ENCODE data around the gene SFI1. TPM values are rescaled to one million over a fixed set of nuclear protein-coding genes. Genes with fewer than 3 reads are reported as not detected.
"Not testable (repeated sequence)": the region's sequence is repeated elsewhere in the genome, so short reads cannot be mapped to it uniquely, and the experiment has no call there.

Gene SFI1, protein sequence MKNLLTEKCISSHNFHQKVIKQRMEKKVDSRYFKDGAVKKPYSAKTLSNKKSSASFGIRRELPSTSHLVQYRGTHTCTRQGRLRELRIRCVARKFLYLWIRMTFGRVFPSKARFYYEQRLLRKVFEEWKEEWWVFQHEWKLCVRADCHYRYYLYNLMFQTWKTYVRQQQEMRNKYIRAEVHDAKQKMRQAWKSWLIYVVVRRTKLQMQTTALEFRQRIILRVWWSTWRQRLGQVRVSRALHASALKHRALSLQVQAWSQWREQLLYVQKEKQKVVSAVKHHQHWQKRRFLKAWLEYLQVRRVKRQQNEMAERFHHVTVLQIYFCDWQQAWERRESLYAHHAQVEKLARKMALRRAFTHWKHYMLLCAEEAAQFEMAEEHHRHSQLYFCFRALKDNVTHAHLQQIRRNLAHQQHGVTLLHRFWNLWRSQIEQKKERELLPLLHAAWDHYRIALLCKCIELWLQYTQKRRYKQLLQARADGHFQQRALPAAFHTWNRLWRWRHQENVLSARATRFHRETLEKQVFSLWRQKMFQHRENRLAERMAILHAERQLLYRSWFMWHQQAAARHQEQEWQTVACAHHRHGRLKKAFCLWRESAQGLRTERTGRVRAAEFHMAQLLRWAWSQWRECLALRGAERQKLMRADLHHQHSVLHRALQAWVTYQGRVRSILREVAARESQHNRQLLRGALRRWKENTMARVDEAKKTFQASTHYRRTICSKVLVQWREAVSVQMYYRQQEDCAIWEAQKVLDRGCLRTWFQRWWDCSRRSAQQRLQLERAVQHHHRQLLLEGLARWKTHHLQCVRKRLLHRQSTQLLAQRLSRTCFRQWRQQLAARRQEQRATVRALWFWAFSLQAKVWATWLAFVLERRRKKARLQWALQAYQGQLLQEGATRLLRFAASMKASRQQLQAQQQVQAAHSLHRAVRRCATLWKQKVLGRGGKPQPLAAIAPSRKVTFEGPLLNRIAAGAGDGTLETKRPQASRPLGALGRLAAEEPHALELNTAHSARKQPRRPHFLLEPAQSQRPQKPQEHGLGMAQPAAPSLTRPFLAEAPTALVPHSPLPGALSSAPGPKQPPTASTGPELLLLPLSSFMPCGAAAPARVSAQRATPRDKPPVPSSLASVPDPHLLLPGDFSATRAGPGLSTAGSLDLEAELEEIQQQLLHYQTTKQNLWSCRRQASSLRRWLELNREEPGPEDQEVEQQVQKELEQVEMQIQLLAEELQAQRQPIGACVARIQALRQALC
- total RNA-seq, result 7.6 TPM

GRCh38 chr22:31496007-31496734, at the start of gene SFI1:
Gene SFI1, plus strand, starts transcription at chr22:31496536. Its CDS starts 11,749 bp downstream, at chr22:31508285.
- peak; percentile 93 for DNase-seq (ENCODE audit: low spot score)
- peak; percentile 96 for ATAC-seq

DNA sequence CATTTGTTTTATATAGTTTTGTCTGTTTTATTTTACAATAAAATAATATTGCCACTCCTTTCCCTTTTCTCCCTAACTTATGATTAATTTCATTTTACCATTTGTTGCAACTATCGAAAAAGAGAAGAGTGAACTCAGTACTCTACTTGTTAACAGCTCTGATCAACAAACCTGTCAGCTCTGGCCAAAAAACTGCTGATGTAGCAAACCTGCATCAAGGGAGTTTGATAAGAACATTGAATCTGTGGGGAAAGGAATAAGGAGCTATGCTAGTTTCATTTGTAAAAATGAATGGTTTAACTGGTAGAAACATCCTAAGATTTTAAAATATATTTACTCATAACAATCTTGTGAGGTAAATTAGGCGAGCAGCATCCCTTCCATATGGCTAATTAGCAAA, 49.6 kb upstream of the SFI1 start:
- ATAC-seq (peak; percentile 63), DNase-seq (ENCODE audit: low spot score) (no peak)

DNA sequence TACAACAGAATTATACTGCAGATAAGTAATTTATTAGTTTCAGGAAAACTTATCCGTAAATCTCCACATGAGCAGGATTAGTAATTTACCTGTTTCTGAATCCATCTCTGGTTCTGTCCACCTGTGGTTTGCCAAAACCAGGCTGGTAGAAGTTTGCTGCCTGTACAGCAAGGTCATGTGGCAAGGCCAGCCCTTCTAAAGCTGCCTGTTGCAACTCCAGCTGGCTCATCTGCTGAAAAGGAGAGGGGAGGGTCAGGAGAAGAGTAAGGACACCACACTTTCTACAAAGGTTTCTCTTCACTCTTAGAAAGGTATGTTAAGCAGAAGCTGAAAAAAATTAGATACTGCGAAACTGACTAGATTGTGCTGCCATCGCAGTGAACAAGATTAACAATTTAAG, 49.0 kb upstream of the SFI1 start:
- DNase-seq (ENCODE audit: low spot score) (no peak), ATAC-seq (peak; percentile 84)

- DNase-seq (ENCODE audit: low spot score), result no peak
- no peak for ATAC-seq
These were observed 48.0 kb upstream of the SFI1 start for GRCh38 chr22:31448382-31448781.

- ATAC-seq, result no peak
- no peak for DNase-seq (ENCODE audit: low spot score)
These were observed 46.8 kb upstream of the SFI1 start for GRCh38 chr22:31449506-31449905.

DNA sequence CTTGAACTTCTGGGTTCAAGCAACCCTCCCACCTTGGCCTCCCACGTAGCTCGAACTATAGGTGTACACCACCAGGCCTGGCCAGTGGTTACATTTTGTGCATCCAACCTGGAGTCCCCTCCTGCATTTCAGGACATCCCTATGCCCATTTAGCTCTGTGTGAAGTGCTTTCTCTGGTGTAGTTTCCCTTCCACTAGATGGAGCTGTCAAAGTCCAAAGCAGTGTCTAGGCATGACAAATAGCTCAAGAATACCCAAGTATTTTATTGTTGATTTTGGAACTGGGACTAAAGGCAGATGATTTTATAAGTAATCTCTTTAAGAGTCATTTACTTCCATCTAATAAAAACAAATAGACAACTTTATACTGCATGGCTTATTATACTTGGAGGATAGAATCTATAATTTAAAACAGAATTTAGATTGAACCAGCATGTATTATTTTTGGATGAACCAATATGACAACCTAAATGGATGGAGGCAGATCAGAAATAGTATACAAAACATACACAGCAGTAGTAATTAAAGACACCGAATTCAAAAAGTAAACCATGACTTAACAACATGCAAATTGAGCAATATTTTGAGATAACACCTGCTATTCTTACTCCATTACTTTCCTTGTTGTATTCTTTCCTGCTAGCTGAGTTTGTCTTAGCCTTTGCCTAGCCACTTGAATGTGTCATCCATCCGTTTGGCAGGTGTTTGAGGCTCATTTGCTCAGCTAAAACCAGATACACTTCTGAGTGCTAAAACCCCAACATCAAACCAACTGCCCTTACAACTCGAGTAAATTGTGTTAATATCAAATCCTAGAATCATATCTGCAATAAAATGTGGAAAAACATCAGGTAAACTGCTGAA, 44.4 kb upstream of the SFI1 start:
- DNase-seq (ENCODE audit: low spot score), result no peak

DNA sequence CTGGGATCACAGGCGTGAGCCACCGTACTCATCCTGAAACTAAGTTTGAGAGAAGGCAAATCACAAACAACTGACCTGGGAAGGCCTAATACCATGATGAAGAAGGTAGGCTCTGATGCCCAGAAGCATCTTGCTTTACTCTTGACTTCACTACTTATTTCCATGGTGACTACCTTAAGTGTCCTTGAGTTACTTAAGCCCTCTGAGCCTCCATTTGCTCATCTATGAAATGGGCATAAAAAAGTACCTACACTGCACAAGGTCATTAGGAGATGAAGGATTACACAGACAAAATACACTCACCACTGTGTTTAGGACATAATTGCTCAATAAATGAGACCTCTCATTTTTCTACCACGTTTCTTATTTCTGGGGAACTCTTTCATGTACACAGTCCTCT, 34.6 kb upstream of the SFI1 start:
- no peak for ATAC-seq
- DNase-seq (ENCODE audit: low spot score), result no peak

More for the DNA sequence above, 44.4 kb upstream of the SFI1 start:
- ATAC-seq, result peak; percentile 71

- ATAC-seq (no peak), DNase-seq (ENCODE audit: low spot score) (no peak)
These were observed 31.0 kb upstream of the SFI1 start for GRCh38 chr22:31465307-31465706.

DNA sequence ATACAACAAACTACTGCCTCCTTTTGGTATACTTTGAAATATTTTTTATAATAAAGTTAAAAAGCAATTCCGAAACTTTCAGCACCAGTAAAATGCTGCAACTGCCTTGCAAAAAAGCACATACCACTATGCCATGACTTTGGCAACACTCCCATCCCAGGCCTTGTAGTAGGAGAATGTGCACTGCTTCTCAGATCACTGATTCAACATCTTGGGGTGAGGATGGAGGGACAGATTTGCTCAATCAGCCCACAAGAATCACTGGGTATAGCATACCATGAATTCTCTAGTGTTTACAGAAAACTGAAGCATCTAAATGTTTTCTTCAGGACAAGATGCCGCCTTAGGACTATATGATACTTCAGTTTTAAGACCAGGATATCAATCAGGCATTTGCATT, 21.6 kb upstream of the SFI1 start:
- no peak for ATAC-seq
- no peak for DNase-seq (ENCODE audit: low spot score)

- DNase-seq (ENCODE audit: low spot score) (no peak), ATAC-seq (no peak)
These were observed 20.5 kb upstream of the SFI1 start for GRCh38 chr22:31475800-31476199.

GRCh38 chr22:31477329-31477728, 19.0 kb upstream of the SFI1 start:
- DNase-seq (ENCODE audit: low spot score) (no peak), ATAC-seq (no peak)

- DNase-seq (ENCODE audit: low spot score) (no peak), ATAC-seq (no peak)
These were observed 15.2 kb upstream of the SFI1 start for GRCh38 chr22:31481129-31481528.

DNA sequence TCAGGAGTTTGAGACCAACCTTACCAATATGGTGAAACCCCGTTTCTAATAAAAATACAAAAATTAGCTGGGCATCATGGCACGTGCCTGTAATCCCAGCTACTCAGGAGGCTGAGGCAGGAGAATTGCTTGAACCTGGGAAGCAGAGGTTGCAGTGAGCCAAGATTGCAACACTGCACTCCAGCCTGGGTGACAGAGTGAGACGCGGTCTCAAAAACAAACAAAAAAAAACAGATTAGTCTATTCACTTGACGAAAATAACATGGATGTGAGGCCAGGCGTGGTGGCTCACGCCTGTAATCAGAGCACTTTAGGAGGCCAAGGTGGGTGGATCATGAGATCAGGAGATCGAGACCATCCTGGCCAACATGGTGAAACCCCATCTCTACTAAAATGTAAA, 13.9 kb upstream of the SFI1 start:
- DNase-seq (ENCODE audit: low spot score); ATAC-seq: not testable (repeated sequence)

DNA sequence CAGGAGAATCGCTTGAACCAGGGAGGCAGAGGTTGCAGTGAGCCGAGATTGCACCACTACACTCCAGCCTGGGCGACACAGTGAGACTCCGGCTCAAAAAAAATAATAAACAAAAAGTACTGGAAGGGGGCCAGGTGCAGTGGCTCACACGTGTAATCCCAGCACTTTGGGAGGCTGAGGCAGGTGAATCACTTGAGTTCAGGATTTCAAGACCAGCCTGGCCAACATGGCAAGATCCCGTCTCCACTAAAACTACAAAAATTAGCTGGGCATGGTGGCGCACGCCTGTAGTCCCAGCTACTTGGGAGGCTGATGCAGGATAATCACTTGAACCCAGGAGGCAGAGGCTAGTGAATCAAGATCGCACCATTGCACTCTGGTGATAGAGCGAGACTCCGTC, 10.0 kb upstream of the SFI1 start:
- DNase-seq (ENCODE audit: low spot score); ATAC-seq: not testable (repeated sequence)

DNA sequence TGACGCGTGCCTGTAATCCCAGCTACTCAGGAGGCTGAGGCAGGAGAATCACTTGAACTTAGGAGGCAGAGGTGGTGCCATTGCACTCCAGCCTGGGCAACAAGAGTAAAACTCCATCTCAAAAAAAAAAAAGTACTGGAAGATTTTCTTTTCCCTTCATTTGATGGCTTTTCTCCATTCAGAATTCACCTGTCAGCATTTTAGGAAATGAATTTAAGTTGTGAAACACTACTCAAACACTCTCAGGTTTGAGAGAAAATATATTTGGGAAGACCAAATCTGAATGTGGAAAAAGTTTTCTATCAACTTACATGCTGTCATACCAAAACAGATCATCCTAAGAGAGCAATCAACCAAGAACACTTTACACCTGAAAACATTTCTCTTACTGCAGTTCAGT, 9.4 kb upstream of the SFI1 start:
- ATAC-seq (no peak), DNase-seq (ENCODE audit: low spot score) (no peak)

GRCh38 chr22:31488346-31488883, 7.9 kb upstream of the SFI1 start:
- DNase-seq (ENCODE audit: low spot score), result no peak
- no peak for ATAC-seq

DNA sequence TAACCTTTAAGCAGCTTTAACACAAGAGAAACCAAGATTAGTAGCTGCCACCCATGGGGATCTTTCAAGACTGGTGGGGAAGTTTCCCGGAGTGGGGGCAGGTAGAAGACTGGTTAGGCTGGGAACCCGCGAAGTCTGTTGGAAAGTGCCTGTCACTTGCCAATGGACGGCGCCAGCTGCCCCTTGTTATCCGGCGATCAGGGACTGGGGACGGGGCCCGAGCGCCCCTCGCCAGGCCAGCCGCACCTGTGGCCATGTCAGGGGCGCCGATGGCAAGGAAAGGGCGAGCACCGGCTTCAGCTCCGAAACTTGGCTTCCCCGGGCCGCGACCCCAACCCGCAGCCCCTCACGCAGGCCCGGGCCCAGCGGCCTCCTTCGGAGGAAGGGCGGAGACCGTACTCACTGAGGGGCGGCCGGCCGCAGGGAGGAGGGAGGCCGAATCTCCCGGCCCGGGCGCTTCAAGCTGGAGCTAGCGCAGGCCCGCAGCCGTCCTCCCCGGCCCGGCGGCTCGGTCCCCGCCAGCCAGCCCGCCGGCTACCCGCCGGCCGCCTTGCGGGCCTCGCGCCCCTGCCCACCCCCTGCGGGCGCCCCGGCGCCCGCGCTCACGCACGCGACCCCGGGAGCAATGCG, 7.2 kb upstream of the SFI1 start:
- DNase-seq (ENCODE audit: low spot score) (peak; percentile 53), ATAC-seq (peak; percentile 21)

- DNase-seq (ENCODE audit: low spot score), result peak; percentile 89
- peak; percentile 94 for ATAC-seq
These were observed 6.5 kb upstream of the SFI1 start, which contains the start of gene EIF4ENIF1 for GRCh38 chr22:31489632-31490495. Gene EIF4ENIF1, minus strand, starts transcription at chr22:31489842. Its CDS starts 1,124 bp downstream, at chr22:31488718.
